BE2C (cell line): ENCODE data around the gene TTN.

Source experiments
- DNase-seq: peaks from one replicate; pipeline ENCODE4 v3.0.0-alpha.2; 2020
- H3K27me3 ChIP-seq: fragments of 250-450 bp; sonication (Bioruptor Pico); 2 replicates; pipeline ENCODE4 v1.5.1; 2020; ENCODE audit warnings: mild to moderate bottlenecking
- H3K36me3 ChIP-seq: fragments of 250-450 bp; sonication (Bioruptor Pico); 2 replicates; pipeline ENCODE4 v1.5.1; 2020; ENCODE audit warnings: mild to moderate bottlenecking
- H3K4me1 ChIP-seq: fragments of 250-450 bp; sonication (Bioruptor Pico); 2 replicates; pipeline ENCODE4 v1.5.1; 2020
- H3K4me3 ChIP-seq: 2 replicates; pipeline ENCODE4 v1.5.1; 2011; ENCODE audit warnings: low read depth, low read length
- H3K9me3 ChIP-seq: fragments of 250-450 bp; sonication (Bioruptor Pico); 2 replicates; pipeline ENCODE4 v1.5.1; 2020
- CTCF ChIP-seq: IDR thresholded peaks from 2 replicates; pipeline ENCODE4 v1.5.1; 2012; ENCODE audit warnings: mild to moderate bottlenecking, low read depth, low read length

TTN gene

GRCh38 chr2:178627401-178627800 is 179.8 kb downstream of the TTN start:
- no peak for DNase-seq
- H3K27me3 ChIP-seq = no peaks in the 10 kb centered on the region
- no peak for TF ChIP-seq CTCF
- H3K4me1 ChIP-seq = no peaks in the 10 kb centered on the region
- no peaks in the 10 kb centered on the region for H3K9me3 ChIP-seq
- H3K4me3 ChIP-seq = no peak overlapping the region
- H3K36me3 ChIP-seq = no peaks in the 10 kb centered on the region

- no peaks in the 10 kb centered on the region for H3K36me3 ChIP-seq
- H3K27me3 ChIP-seq = no peaks in the 10 kb centered on the region
- no peaks in the 10 kb centered on the region for H3K4me1 ChIP-seq
- H3K9me3 ChIP-seq = no peaks in the 10 kb centered on the region
- no peak overlapping the region for H3K4me3 ChIP-seq
- TF ChIP-seq CTCF = no peak
- no peak for DNase-seq
These were observed 191.3 kb downstream of the TTN start for GRCh38 chr2:178615969-178616368.

GRCh38 chr2:178602901-178603300 is 204.3 kb downstream of the TTN start:
- TF ChIP-seq CTCF = no peak
- Histone ChIP-seq H3K4me1 (no peaks in the 10 kb centered on the region), H3K36me3 (no peaks in the 10 kb centered on the region), H3K9me3 (no peaks in the 10 kb centered on the region), H3K27me3 (no peaks in the 10 kb centered on the region), H3K4me3 (no peak overlapping the region)
- DNase-seq = no peak

GRCh38 chr2:178592655-178593054 is 214.6 kb downstream of the TTN start:
- no peak for DNase-seq
- no peak overlapping the region for H3K4me3 ChIP-seq
- TF ChIP-seq CTCF = no peak
- H3K27me3 ChIP-seq = no peaks in the 10 kb centered on the region
- H3K4me1 ChIP-seq = no peaks in the 10 kb centered on the region
- no peaks in the 10 kb centered on the region for H3K36me3 ChIP-seq
- no peaks in the 10 kb centered on the region for H3K9me3 ChIP-seq

- H3K4me3 ChIP-seq = no peak overlapping the region
- H3K9me3 ChIP-seq = no peaks in the 10 kb centered on the region
- H3K4me1 ChIP-seq = no peaks in the 10 kb centered on the region
- no peaks in the 10 kb centered on the region for H3K36me3 ChIP-seq
- TF ChIP-seq CTCF = no peak
- DNase-seq = no peak
- H3K27me3 ChIP-seq = no peaks in the 10 kb centered on the region
These were observed 217.9 kb downstream of the TTN start for GRCh38 chr2:178589335-178589734.

- Histone ChIP-seq H3K27me3 (no peaks in the 10 kb centered on the region), H3K9me3 (no peaks in the 10 kb centered on the region), H3K36me3 (no peaks in the 10 kb centered on the region), H3K4me3 (no peak overlapping the region), H3K4me1 (no peaks in the 10 kb centered on the region)
- no peak for TF ChIP-seq CTCF
- no peak for DNase-seq
These were observed 222.6 kb downstream of the TTN start for GRCh38 chr2:178584666-178585065.
